HG03520 (cell line): ENCODE measurements around the gene PRAMEF13.
"Not testable (repeated sequence)": the region's sequence is repeated elsewhere in the genome, so short reads cannot be mapped to it uniquely, and the experiment has no call there.

ENCODE experiments used
- ATAC-seq: cut with Tn5 transposase; IDR thresholded peaks from one replicate; pipeline ENCODE4 v1.9.1; 2021; ENCODE audit warnings: mild to moderate bottlenecking, moderate library complexity; ENCODE audit not compliant: unreplicated experiment

PRAMEF13 gene

DNA sequence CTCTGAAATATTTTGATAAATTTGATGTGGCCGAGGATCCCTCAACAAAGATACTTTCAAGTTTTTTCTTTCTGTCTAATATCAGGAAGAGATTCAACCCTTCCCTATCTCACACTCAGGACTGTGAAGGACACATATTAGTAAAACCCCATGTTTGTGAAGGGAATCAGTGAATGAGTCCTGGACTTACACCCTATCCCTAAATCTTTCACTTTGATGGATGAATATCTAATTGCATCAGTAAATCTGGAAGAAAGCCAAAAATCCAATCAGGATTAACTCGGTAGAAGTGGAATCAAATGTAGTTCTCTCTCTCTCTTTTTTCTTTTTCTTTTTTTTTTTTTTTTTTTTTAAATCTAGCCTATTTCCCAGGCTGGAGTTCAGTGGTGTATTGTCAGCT lies 29.7 kb downstream of the PRAMEF13 start, which contains the start of gene PRAMEF9:
PRAMEF9 (plus strand) TSS at position 301 of the 400 bp plus-strand sequence. CDS start 3,433 bp downstream, outside the sequence.
- not testable (repeated sequence) for ATAC-seq

DNA sequence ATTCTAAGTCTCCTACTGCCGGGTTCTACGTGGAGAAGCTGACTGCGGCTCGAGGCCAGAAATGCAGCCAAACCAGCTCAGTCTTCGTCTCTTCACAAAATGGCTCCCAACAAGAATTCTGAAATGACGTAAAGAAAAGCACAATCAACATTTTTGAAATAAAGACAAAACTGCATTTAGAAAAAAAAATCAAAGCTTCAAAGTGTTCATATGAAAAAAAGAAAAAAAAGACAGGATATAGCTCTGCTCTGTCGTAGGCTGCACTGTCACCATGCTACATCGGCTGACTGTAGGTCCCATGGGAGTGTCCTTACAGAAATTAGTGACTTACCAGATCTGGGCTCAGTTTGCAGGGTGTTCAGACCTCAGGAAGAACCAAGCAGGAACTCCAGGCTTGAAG lies 35.7 kb downstream of the PRAMEF13 start, which contains the start of gene HNRNPCL4:
HNRNPCL4 (minus strand) TSS at position 101 of the 400 bp plus-strand sequence. CDS start 164 bp downstream, outside the sequence.
- not testable (repeated sequence) for ATAC-seq

DNA sequence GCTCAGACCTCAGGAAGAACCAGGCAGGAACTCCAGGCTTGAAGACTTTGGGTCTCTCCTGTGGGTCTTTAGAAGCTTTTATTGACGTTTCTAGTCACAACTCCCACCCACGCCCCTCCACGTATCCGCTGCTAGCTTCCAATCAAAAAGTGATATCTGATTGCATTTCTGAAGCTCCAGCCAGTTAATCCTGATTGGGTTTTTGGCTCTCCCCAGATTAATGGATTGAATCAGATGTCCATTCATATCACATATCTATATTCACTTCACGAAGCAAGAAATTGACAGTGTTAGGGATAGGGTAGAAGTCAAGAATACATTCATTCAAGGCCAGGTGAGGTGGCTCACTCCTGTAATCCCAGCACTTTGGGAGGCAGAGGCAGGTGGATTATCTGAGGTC lies 45.3 kb downstream of the PRAMEF13 start, which contains the start of gene PRAMEF26:
PRAMEF26 (minus strand) TSS at position 101 of the 400 bp plus-strand sequence. CDS start 2,914 bp downstream, outside the sequence.
- ATAC-seq, result not testable (repeated sequence)
